Activated B cell treated with CpG ODN at 0.5 μM for 24 hours (primary cell): Measurements from ENCODE around the gene MYBPH. TPM values are rescaled to one million over a fixed set of nuclear protein-coding genes. Genes with fewer than 3 reads are reported as not detected.

Source experiments
- ATAC-seq: fragments of 200-7000 bp; cut with Tn5 transposase; one replicate; pipeline ENCODE4 v1.10.0; 2021; ENCODE audit warnings: low read depth, mild to moderate bottlenecking, moderate library complexity
- CTCF ChIA-PET: fragments of 350-600 bp; sonication (Branson Sonifier 250); formaldehyde crosslinking; loops from one replicate; lab custom pipeline; 2021; ENCODE audit warnings: antibody characterized with exemption; lab: Charles Lee
- POLR2A ChIA-PET: fragments of 350-600 bp; sonication (Branson Sonifier 250); formaldehyde crosslinking; loops from one replicate; lab custom pipeline; 2021; ENCODE audit warnings: antibody characterized with exemption; lab: Charles Lee
- DNase-seq: peaks from one replicate; pipeline ENCODE4 v3.0.0; 2022
- H3K27ac Mint-ChIP-seq: one replicate; pipeline ENCODE4 v1.8.0; 2020; ENCODE audit warnings: mixed read lengths
- H3K27me3 Mint-ChIP-seq: one replicate; pipeline ENCODE4 v1.8.0; 2021; ENCODE audit warnings: mixed read lengths
- H3K36me3 Mint-ChIP-seq: one replicate; pipeline ENCODE4 v1.8.0; 2021; ENCODE audit warnings: low read depth, mixed read lengths
- H3K4me1 Mint-ChIP-seq: one replicate; pipeline ENCODE4 v1.8.0; 2021; ENCODE audit warnings: mixed read lengths
- H3K4me3 Mint-ChIP-seq: one replicate; pipeline ENCODE4 v1.8.0; 2020; ENCODE audit warnings: mild to moderate bottlenecking, mixed read lengths
- H3K9me3 Mint-ChIP-seq: one replicate; pipeline ENCODE4 v1.8.0; 2020; ENCODE audit warnings: mixed read lengths
- CTCF ChIP-seq: fragments of 200-600 bp; IDR thresholded peaks from one replicate; pipeline ENCODE4 v1.8.0; 2022; ENCODE audit warnings: antibody characterized with exemption, mild to moderate bottlenecking
- intact Hi-C: fragments of 100-400 bp; cut with micrococcal nuclease; formaldehyde crosslinking; loops from one replicate; pipeline ENCODE4 v1.15.1; 2024
- total RNA-seq: library from RNA; stranded (reverse); gene quantifications from 2 replicates; pipeline ENCODE4 v1.2.3, GENCODE V29; 2022

MYBPH gene, protein sequence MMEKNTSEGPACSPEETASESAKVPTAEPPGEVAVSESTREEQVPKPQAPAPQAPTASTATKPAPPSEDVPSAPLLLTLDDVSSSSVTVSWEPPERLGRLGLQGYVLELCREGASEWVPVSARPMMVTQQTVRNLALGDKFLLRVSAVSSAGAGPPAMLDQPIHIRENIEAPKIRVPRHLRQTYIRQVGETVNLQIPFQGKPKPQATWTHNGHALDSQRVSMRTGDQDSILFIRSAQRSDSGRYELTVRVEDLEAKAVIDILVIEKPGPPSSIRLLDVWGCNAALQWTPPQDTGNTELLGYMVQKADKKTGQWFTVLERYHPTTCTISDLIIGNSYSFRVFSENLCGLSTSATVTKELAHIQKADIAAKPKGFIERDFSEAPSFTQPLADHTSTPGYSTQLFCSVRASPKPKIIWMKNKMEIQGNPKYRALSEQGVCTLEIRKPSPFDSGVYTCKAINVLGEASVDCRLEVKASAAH
- total RNA-seq = not detected in 2 replicates

DNA sequence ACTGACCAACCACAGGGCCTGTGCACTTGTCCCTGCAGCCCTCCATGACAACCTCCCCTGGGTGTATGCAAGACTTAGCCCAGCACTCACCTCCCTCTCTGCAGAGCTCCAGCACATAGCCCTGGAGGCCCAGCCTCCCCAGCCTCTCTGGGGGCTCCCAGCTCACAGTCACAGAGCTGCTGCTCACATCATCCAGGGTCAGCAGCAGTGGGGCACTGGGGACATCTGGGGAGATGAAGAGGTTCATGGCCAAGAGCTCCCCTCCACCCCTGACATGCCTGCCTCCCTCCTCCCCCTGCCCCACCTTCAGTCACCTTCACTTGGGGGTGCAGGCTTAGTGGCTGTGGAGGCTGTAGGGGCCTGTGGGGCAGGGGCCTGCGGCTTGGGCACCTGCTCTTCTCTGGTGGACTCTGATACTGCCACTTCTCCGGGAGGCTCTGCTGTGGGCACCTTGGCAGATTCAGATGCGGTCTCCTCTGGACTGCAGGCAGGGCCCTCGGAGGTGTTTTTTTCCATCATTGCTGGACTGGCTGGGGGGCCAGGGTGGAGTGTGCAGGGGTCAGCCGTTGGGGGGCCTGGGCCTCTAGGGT lies at the start of gene MYBPH:
Gene MYBPH (minus strand): TSS at position 590 of the 590 bp plus-strand sequence. CDS start 71 bp downstream, at position 519.
- Mint-ChIP-seq H3K36me3 (no peaks in the 10 kb centered on the region), H3K9me3 (no peaks in the 10 kb centered on the region), H3K4me3 (no peak within 1 kb of the TSS), H3K27ac (no peak within 1 kb of the TSS), H3K4me1 (peaks cover 6% of the 10 kb centered on the region), H3K27me3 (peaks cover 20% of the 10 kb centered on the region)
- ChIA-PET CTCF (no interaction called here), POLR2A (no interaction called here)
- no peak for ATAC-seq
- intact Hi-C loops = no loop called here
- DNase-seq = no peak
- TF ChIP-seq CTCF = no peak

- POLR2A ChIA-PET = no interaction called here
- ATAC-seq = no peak
- H3K4me3 Mint-ChIP-seq = no peak overlapping the region
These were observed 49.4 kb upstream of the MYBPH start for GRCh38 chr1:203225071-203225470.

GRCh38 chr1:203223012-203223775 lies 47.6 kb upstream of the MYBPH start:
- ChIA-PET POLR2A (no interaction called here), CTCF (no interaction called here)

More at GRCh38 chr1:203225071-203225470, 49.4 kb upstream of the MYBPH start:
- Mint-ChIP-seq H3K27ac (no peak overlapping the region), H3K27me3 (peaks cover 14% of the 10 kb centered on the region), H3K36me3 (no peaks in the 10 kb centered on the region), H3K9me3 (no peaks in the 10 kb centered on the region), H3K4me1 (no peaks in the 10 kb centered on the region)
- intact Hi-C loops = no loop called here
- TF ChIP-seq CTCF = no peak
- DNase-seq = no peak
- CTCF ChIA-PET = interaction anchor here (1.3 to 1.6 kb wide), 2 partner anchors 9 to 186 kb away, joined by 5 to 8 read pairs; no protein-coding TSS in a partner anchor

GRCh38 chr1:203219934-203220333 lies 44.3 kb upstream of the MYBPH start:
- Mint-ChIP-seq H3K4me1 (peaks cover 4% of the 10 kb centered on the region), H3K9me3 (no peaks in the 10 kb centered on the region), H3K36me3 (no peaks in the 10 kb centered on the region), H3K27ac (no peak overlapping the region), H3K4me3 (no peak overlapping the region), H3K27me3 (peaks cover 18% of the 10 kb centered on the region)
- no peak for ATAC-seq
- DNase-seq = no peak
- intact Hi-C loops = no loop called here
- ChIA-PET POLR2A (no interaction called here), CTCF (no interaction called here)
- TF ChIP-seq CTCF = no peak

More at GRCh38 chr1:203223012-203223775, 47.6 kb upstream of the MYBPH start:
- DNase-seq = no peak
- H3K27me3 Mint-ChIP-seq = peaks cover 17% of the 10 kb centered on the region
- intact Hi-C loops = no loop called here
- TF ChIP-seq CTCF = no peak
- ATAC-seq = no peak
- no peaks in the 10 kb centered on the region for H3K36me3 Mint-ChIP-seq
- no peaks in the 10 kb centered on the region for H3K4me1 Mint-ChIP-seq
- H3K27ac Mint-ChIP-seq = no peak overlapping the region
- no peak overlapping the region for H3K4me3 Mint-ChIP-seq
- no peaks in the 10 kb centered on the region for H3K9me3 Mint-ChIP-seq
